GM23338 (cell line): ENCODE data around the gene OVOL3. TPM values are rescaled to one million over a fixed set of nuclear protein-coding genes. Genes with fewer than 3 reads are reported as not detected.

Experiments
- ATAC-seq: fragments of 200-7000 bp; cut with Tn5 transposase; 3 replicates; pipeline ENCODE4 v1.9.1; 2020
- DNase-seq: peaks from one replicate; pipeline ENCODE4 v3.0.0-alpha.2; 2015; ENCODE audit warnings: low spot score
- H2AFZ ChIP-seq: fragments of 200-600 bp; sonication (generic); 2 replicates; pipeline ENCODE4 v1.8.0; 2016; ENCODE audit warnings: antibody characterized with exemption, mild to moderate bottlenecking, moderate library complexity
- H3F3A ChIP-seq: fragments of 200-600 bp; sonication (generic); replicated peaks from 2 replicates; pipeline ENCODE4 v1.8.0; 2017; ENCODE audit warnings: antibody characterized with exemption, mixed run types, low read depth
- H3K27ac ChIP-seq: fragments of 200-600 bp; sonication (generic); 2 replicates; pipeline ENCODE4 v1.6.1; 2016; ENCODE audit warnings: low read depth
- H3K27me3 ChIP-seq: fragments of 200-600 bp; sonication (generic); 2 replicates; pipeline ENCODE4 v1.8.0; 2016; ENCODE audit warnings: mild to moderate bottlenecking, mixed run types, moderate library complexity; ENCODE audit not compliant: insufficient read depth
- H3K36me3 ChIP-seq: fragments of 200-600 bp; sonication (generic); 2 replicates; pipeline ENCODE4 v1.8.0; 2016; ENCODE audit warnings: mild to moderate bottlenecking; ENCODE audit not compliant: insufficient read depth
- H3K4me1 ChIP-seq: fragments of 200-600 bp; sonication (generic); 2 replicates; pipeline ENCODE4 v1.8.0; 2016; ENCODE audit warnings: mild to moderate bottlenecking, moderate library complexity; ENCODE audit not compliant: insufficient read depth
- H3K4me2 ChIP-seq: fragments of 200-600 bp; sonication (generic); 2 replicates; pipeline ENCODE4 v1.7.1; 2017; ENCODE audit warnings: mixed run types
- H3K4me3 ChIP-seq: fragments of 200-600 bp; sonication (generic); 2 replicates; pipeline ENCODE4 v1.6.1; 2016; ENCODE audit warnings: mixed run types
- H3K79me2 ChIP-seq: fragments of 200-600 bp; sonication (generic); replicated peaks from 2 replicates; pipeline ENCODE4 v1.8.0; 2017; ENCODE audit warnings: mild to moderate bottlenecking; ENCODE audit not compliant: insufficient read depth
- H3K9me2 ChIP-seq: fragments of 200-600 bp; sonication (generic); 2 replicates; pipeline ENCODE4 v1.8.0; 2017; ENCODE audit not compliant: insufficient read depth
- H4K20me1 ChIP-seq: fragments of 200-600 bp; sonication (generic); replicated peaks from 2 replicates; pipeline ENCODE4 v1.8.0; 2017; ENCODE audit warnings: mild to moderate bottlenecking; ENCODE audit not compliant: insufficient read depth
- H3K27ac Mint-ChIP-seq: 2 replicates; pipeline ENCODE4 v1.8.0; 2020; ENCODE audit warnings: inconsistent platforms, mild to moderate bottlenecking, moderate library complexity, mixed read lengths
- H3K27me3 Mint-ChIP-seq: 3 replicates; pipeline ENCODE4 v1.8.0; 2022; ENCODE audit warnings: low read depth, mild to moderate bottlenecking, moderate library complexity, mixed read lengths, inconsistent platforms; ENCODE audit not compliant: insufficient read depth, poor library complexity
- H3K36me3 Mint-ChIP-seq: 3 replicates; pipeline ENCODE4 v1.8.0; 2021; ENCODE audit warnings: low read depth, mild to moderate bottlenecking, inconsistent platforms, moderate library complexity, mixed read lengths
- H3K4me1 Mint-ChIP-seq: 3 replicates; pipeline ENCODE4 v1.8.0; 2020; ENCODE audit warnings: mild to moderate bottlenecking, inconsistent platforms, mixed read lengths
- H3K4me3 Mint-ChIP-seq: 3 replicates; pipeline ENCODE4 v1.8.0; 2021; ENCODE audit warnings: moderate library complexity, mild to moderate bottlenecking, inconsistent platforms, mixed read lengths
- H3K9me3 Mint-ChIP-seq: 3 replicates; pipeline ENCODE4 v1.8.0; 2020; ENCODE audit warnings: moderate library complexity, mild to moderate bottlenecking, inconsistent platforms, mixed read lengths
- CTCF ChIP-seq, 2 experiments: fragments of 200-600 bp in 1 of 2; sonication (generic) in 1 of 2; conservative IDR thresholded peaks; 2 replicates each; pipeline versions ENCODE4 v1.5.1 to v1.6.1; 2016 to 2017; ENCODE audit warnings: antibody characterized with exemption in 2 of 2, low read depth in 2 of 2, mild to moderate bottlenecking in 2 of 2, moderate library complexity in 1 of 2
- EZH2phosphoT487 ChIP-seq: fragments of 200-600 bp; sonication (generic); IDR thresholded peaks from one replicate; pipeline ENCODE4 v1.8.1; 2018; ENCODE audit warnings: antibody characterized with exemption; ENCODE audit not compliant: unreplicated experiment
- JUNB ChIP-seq: IDR thresholded peaks from one replicate; pipeline ENCODE4 v1.6.1; 2016; ENCODE audit warnings: antibody characterized with exemption; ENCODE audit not compliant: unreplicated experiment
- NANOG ChIP-seq: IDR thresholded peaks from 2 replicates; pipeline ENCODE4 v1.6.1; 2016; ENCODE audit warnings: antibody characterized with exemption, borderline replicate concordance
- POLR2AphosphoS5 ChIP-seq: IDR thresholded peaks from 2 replicates; pipeline ENCODE4 v1.6.1; 2016; ENCODE audit warnings: antibody characterized with exemption, low read depth
- ZNF114 ChIP-seq: fragments of 250-450 bp; sonication (Bioruptor Pico); IDR thresholded peaks from 2 replicates; pipeline ENCODE4 v1.5.0; 2020; ENCODE audit warnings: mild to moderate bottlenecking, moderate library complexity
- ZNF462 ChIP-seq: fragments of 250-450 bp; sonication (Bioruptor Pico); IDR thresholded peaks from 2 replicates; pipeline ENCODE4 v1.5.0; 2020; ENCODE audit warnings: mild to moderate bottlenecking, moderate library complexity
- polyA plus RNA-seq: library from polyadenylated mRNA; unstranded; fragments of >200 nt; fragmentation: Nextera tagmentation; extraction: Ambion mirVana; gene quantifications from 2 replicates; pipeline ENCODE4 v1.2.1, GENCODE V29; 2016
- total RNA-seq: library from RNA; depleted of rRNA; stranded (reverse); fragments of >200 nt; shearing (Covaris generic); gene quantifications from 2 replicates; pipeline ENCODE4 v1.2.3, GENCODE V29; 2014
- TF ChIP-seq, protein P1 (sequence below): IDR thresholded peaks from 2 replicates; pipeline ENCODE4 v1.6.1; 2016; ENCODE audit warnings: antibody characterized with exemption

The OVOL3 gene
- total and polyA plus RNA-seq, 2 experiments from 2014 or later, result not detected

DNA sequence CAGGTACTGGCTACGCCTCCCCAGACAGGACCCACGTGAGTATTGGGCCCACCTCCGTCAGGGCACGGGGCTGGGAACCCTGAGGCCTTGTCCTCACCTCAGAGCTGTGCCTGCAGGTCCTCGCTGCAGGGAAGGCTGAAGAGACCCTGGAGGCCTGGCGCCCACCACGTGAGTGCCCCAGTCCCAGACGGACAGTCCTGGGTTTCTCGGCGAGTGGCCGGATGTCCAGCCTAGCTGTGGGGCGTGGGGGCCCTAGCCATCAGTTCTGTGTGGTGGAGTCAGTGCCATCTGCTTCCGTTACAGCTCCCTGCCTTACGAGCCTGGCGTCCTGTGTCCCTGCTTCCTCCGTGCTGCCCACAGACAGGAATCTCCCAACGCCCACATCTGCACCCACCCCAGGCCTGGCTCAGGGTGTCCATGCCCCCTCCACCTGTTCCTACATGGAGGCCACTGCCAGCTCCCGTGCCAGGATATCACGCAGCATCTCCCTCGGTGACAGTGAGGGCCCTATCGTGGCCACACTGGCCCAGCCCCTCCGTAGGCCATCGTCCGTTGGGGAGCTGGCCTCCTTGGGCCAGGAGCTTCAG is 7.8 kb upstream of the OVOL3 start:
- H3K4me2 ChIP-seq, result no peak overlapping the region

More for the DNA sequence above, 7.8 kb upstream of the OVOL3 start:
- Histone ChIP-seq H3K4me1 (no peaks in the 10 kb centered on the region), H3K27me3 (no peaks in the 10 kb centered on the region), H3K79me2 (no peaks in the 10 kb centered on the region), H3F3A (no peaks in the 10 kb centered on the region), H3K9me2 (no peaks in the 10 kb centered on the region), H3K27ac (no peak overlapping the region), H4K20me1 (no peaks in the 10 kb centered on the region), H3K4me3 (no peak overlapping the region), H2AFZ (no peak overlapping the region), H3K36me3 (peaks cover 12% of the 10 kb centered on the region; the same call in 1 of the 2 replicates)
- no peaks in the 10 kb centered on the region for H3K9me3 Mint-ChIP-seq
- no peak for ATAC-seq
- peaks cover 6% of the 10 kb centered on the region; the same call in 2 of the 3 replicates for H3K4me1 Mint-ChIP-seq
- H3K27me3 Mint-ChIP-seq, result peaks cover 4% of the 10 kb centered on the region
- peaks cover 47% of the 10 kb centered on the region for H3K36me3 Mint-ChIP-seq
- H3K27ac Mint-ChIP-seq, result no peak overlapping the region
- no peak overlapping the region for H3K4me3 Mint-ChIP-seq
- TF ChIP-seq ZNF462 (CRISPR knock-in tag) (no peak), ZNF114 (CRISPR knock-in tag) (no peak), POLR2AphosphoS5 (no peak), EZH2phosphoT487 (no peak), NANOG (no peak), CTCF (conservative IDR thresholded peaks at IDR 0.05; ENCODE audit: low read depth in 2 of 2) (no peak), JUNB (no peak)
- TF ChIP-seq, protein P1, sequence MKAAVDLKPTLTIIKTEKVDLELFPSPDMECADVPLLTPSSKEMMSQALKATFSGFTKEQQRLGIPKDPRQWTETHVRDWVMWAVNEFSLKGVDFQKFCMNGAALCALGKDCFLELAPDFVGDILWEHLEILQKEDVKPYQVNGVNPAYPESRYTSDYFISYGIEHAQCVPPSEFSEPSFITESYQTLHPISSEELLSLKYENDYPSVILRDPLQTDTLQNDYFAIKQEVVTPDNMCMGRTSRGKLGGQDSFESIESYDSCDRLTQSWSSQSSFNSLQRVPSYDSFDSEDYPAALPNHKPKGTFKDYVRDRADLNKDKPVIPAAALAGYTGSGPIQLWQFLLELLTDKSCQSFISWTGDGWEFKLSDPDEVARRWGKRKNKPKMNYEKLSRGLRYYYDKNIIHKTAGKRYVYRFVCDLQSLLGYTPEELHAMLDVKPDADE, result no peak
- DNase-seq, result no peak
